B cell (primary cell): ENCODE results near the gene ZBED4. TPM values are rescaled to one million over a fixed set of nuclear protein-coding genes. Genes with fewer than 3 reads are reported as not detected.
A peak's percentile ranks its signal among the peaks of the same experiment; 100 is the strongest.

Experiments used
- ATAC-seq: fragments of 200-7000 bp; cut with Tn5 transposase; one replicate; pipeline ENCODE4 v1.10.0; 2021; ENCODE audit warnings: low read depth, mild to moderate bottlenecking, moderate number of reproducible peaks, moderate library complexity
- CTCF ChIA-PET: fragments of 350-600 bp; sonication (Branson Sonifier 250); formaldehyde crosslinking; loops from one replicate; lab custom pipeline; 2021; ENCODE audit warnings: antibody characterized with exemption, inconsistent platforms; lab: Charles Lee
- POLR2A ChIA-PET: fragments of 350-600 bp; sonication (Branson Sonifier 250); formaldehyde crosslinking; loops from one replicate; lab custom pipeline; 2021; ENCODE audit warnings: antibody characterized with exemption; lab: Charles Lee
- DNase-seq: peaks from one replicate; pipeline ENCODE4 v3.0.0; 2013
- H2AFZ ChIP-seq: 2 replicates; pipeline ENCODE4 v1.6.1; 2012; ENCODE audit warnings: mild to moderate bottlenecking, low read depth, low read length; ENCODE audit not compliant: insufficient read depth, poor library complexity, severe bottlenecking
- H3K27ac ChIP-seq, 2 donors: 1 replicate in 1 of 2; 2 replicates in 1 of 2; pipeline ENCODE4 v1.5.1; 2012 to 2013; ENCODE audit warnings: low read length in 2 of 2, mild to moderate bottlenecking in 2 of 2, moderate library complexity in 1 of 2
- H3K27me3 ChIP-seq, 4 experiments: fragments of 200-600 bp in 1 of 4; sonication (generic) in 1 of 4; replicated peaks in 1 of 4; 1 replicate in 2 of 4; 2 replicates in 2 of 4; pipeline versions ENCODE4 v1.6.1 to v1.7.0; 2013 to 2016; ENCODE audit warnings: low read length in 3 of 4, mild to moderate bottlenecking in 2 of 4, mixed read lengths in 1 of 4, moderate library complexity in 1 of 4; ENCODE audit not compliant: insufficient read depth in 4 of 4, control insufficient read depth in 3 of 4; ENCODE audit errors: control extremely low read depth in 1 of 4
- H3K36me3 ChIP-seq, 2 experiments: replicated peaks in 1 of 2; 1 replicate in 1 of 2; 2 replicates in 1 of 2; pipeline versions ENCODE4 v1.6.1 to v1.7.1; 2013; ENCODE audit warnings: low read length in 1 of 2; ENCODE audit not compliant: insufficient read depth in 2 of 2, control insufficient read depth in 1 of 2; ENCODE audit errors: control extremely low read depth in 1 of 2, extremely low read depth in 1 of 2
- H3K4me1 ChIP-seq, 2 donors: fragments of 200-600 bp in 1 of 2; sonication (generic) in 1 of 2; 1 replicate in 1 of 2; 2 replicates in 1 of 2; pipeline versions ENCODE4 v1.5.1 to v1.6.1; 2013 to 2017; ENCODE audit warnings: low read length in 2 of 2; ENCODE audit not compliant: control insufficient read depth in 2 of 2, insufficient read depth in 2 of 2
- H3K4me2 ChIP-seq: replicated peaks from 2 replicates; pipeline ENCODE3; 2012; ENCODE audit warnings: mild to moderate bottlenecking, low read depth, low read length; ENCODE audit not compliant: poor library complexity, severe bottlenecking
- H3K4me3 ChIP-seq, 5 experiments: fragments of 200-600 bp in 1 of 5; sonication (generic) in 1 of 5; 1 replicate in 3 of 5; 2 replicates in 2 of 5; pipeline versions ENCODE4 v1.5.1 to v1.7.0; 2011 to 2016; ENCODE audit warnings: low read length in 4 of 5, mild to moderate bottlenecking in 4 of 5, low read depth in 2 of 5, control low read depth in 1 of 5, moderate library complexity in 1 of 5; ENCODE audit not compliant: insufficient read depth in 1 of 5; ENCODE audit errors: control extremely low read depth in 1 of 5, extremely low read depth in 1 of 5
- H3K79me2 ChIP-seq: fragments of 200-600 bp; sonication (generic); one replicate; pipeline ENCODE4 v1.6.0; 2016; ENCODE audit warnings: low read length; ENCODE audit not compliant: control insufficient read depth, insufficient read depth
- H3K9ac ChIP-seq: fragments of 200-600 bp; sonication (generic); 2 replicates; pipeline ENCODE4 v1.6.1; 2017; ENCODE audit warnings: mild to moderate bottlenecking, low read length, moderate library complexity
- H3K9me3 ChIP-seq, 3 donors: one replicate each; pipeline versions ENCODE4 v1.6.1 to v1.7.1; 2013; ENCODE audit warnings: low read length in 2 of 3; ENCODE audit not compliant: control insufficient read depth in 2 of 3, insufficient read depth in 1 of 3; ENCODE audit errors: control extremely low read depth in 1 of 3
- H4K20me1 ChIP-seq: 2 replicates; pipeline ENCODE4 v1.6.0; 2012; ENCODE audit warnings: mild to moderate bottlenecking, low read length; ENCODE audit not compliant: insufficient read depth, control insufficient read depth, poor library complexity, severe bottlenecking
- H3K27ac Mint-ChIP-seq: one replicate; pipeline ENCODE4 v1.8.0; 2021; ENCODE audit warnings: mixed read lengths
- H3K27me3 Mint-ChIP-seq: one replicate; pipeline ENCODE4 v1.8.0; 2021; ENCODE audit warnings: mixed read lengths
- H3K4me1 Mint-ChIP-seq: one replicate; pipeline ENCODE4 v1.8.0; 2021; ENCODE audit warnings: mixed read lengths
- H3K4me3 Mint-ChIP-seq: one replicate; pipeline ENCODE4 v1.8.0; 2021; ENCODE audit warnings: mixed read lengths
- H3K9me3 Mint-ChIP-seq: one replicate; pipeline ENCODE4 v1.8.0; 2022; ENCODE audit warnings: mixed read lengths; ENCODE audit not compliant: insufficient read depth
- EZH2 ChIP-seq: IDR thresholded peaks from 2 replicates; pipeline ENCODE4 v1.6.1; 2012; ENCODE audit warnings: borderline replicate concordance, low read depth, mild to moderate bottlenecking, moderate library complexity, low read length; ENCODE audit not compliant: insufficient read depth, poor library complexity, severe bottlenecking
- WGBS: methylation state at CpG from one replicate; pipeline ENCODE4 v1.1.5; 2013; ENCODE audit warnings: missing lambda C conversion rate; ENCODE audit not compliant: insufficient coverage; 5-methylcytosine and 5-hydroxymethylcytosine counted together
- intact Hi-C: fragments of 100-400 bp; cut with micrococcal nuclease; formaldehyde crosslinking; loops from one replicate; pipeline ENCODE4 v1.10.0; 2022
- polyA plus RNA-seq: library from polyadenylated mRNA; depleted of rRNA; stranded (reverse); fragments of >200 nt; gene quantifications from 2 replicates; pipeline ENCODE4 v1.2.3, GENCODE V29; 2012
- total RNA-seq, 2 donors: library from RNA; stranded (reverse); fragments of 120-200 nt in 1 of 2; gene quantifications; 1 replicate in 1 of 2; 2 replicates in 1 of 2; pipeline versions ENCODE4 v1.2.3 to v1.2.4, GENCODE V29; 2013 to 2022
- TF ChIP-seq, protein P1 (sequence below): fragments of 200-600 bp; IDR thresholded peaks from one replicate; pipeline ENCODE4 v1.8.0; 2022; ENCODE audit warnings: antibody characterized with exemption, mild to moderate bottlenecking

Gene ZBED4
- total and polyA plus RNA-seq, 2 donors (not counting 1 experiment from before 2014, with no cell fraction given), result 5.9 to 14.6 TPM

DNA sequence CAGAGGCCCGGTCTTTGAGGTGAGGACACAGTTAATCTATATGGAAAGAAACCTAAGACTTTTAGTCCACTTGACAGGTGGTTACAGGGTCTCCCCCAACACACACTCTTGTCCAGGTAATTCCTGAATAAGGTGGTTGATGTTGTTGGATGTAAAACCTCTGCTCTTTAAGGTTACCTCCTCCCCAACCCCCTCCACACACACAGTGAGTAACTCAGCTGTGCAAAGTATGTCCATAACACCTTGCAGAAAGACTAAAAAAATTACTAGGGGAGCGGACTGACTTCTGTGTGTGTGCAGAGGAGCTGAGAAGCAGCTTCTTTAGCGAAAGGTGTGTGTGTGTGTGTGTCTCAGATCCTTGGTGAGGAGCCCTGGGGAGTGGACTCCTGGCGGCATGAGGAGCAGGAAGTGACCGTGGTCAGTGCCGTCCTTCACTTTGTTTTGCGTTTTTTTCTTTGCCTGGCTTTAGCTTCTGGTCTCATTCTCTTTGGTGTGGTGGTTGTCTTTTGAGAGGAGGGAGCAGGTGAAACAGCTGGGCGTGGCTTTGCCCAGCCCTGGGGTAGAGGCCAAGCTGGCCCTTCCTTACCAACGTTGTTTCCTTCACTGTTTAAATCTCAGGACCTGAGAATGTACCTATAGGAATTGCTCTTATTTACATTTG, 1.7 kb downstream of the ZBED4 start:
- H3K9ac ChIP-seq, result peak overlapping the region; percentile 74
- 69% methylated on average over 6 of the region's 9 CpGs for WGBS

DNA sequence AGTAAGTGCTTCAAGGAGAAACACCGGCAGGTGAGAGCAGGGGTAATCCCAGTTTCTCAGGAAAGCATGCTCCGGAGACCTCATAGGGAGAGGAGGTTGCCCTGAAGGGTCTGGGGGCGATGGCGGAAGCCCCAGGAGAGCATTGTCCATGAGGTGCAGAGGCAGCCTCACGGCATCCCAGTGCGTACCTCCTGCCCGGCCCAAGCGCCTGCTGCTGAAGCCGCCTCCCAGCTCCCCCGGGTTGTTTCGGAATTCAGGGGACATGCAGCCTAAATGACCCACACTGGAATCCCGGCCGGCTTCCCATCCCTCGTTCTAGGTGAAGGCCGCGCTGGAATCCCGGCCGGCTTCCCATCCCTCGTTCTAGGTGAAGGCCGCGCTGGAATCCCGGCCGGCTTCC, 2.7 kb downstream of the ZBED4 start:
- peaks cover 0 to 6% (median 0%) of the 10 kb centered on the region in 4 experiments for H3K27me3 ChIP-seq
- ChIA-PET CTCF (no interaction called here), POLR2A (interaction anchor here (0.5 kb wide), 1 partner anchor 290 kb away, joined by 4 read pairs; no protein-coding TSS in a partner anchor)
- intact Hi-C loops, result no loop called here
- H2AFZ ChIP-seq, result no peak overlapping the region
- Mint-ChIP-seq H3K4me1 (peaks cover 40% of the 10 kb centered on the region), H3K27ac (no peak overlapping the region), H3K9me3 (no peaks in the 10 kb centered on the region), H3K4me3 (no peak overlapping the region), H3K27me3 (peaks cover 4% of the 10 kb centered on the region)
- no peak for TF ChIP-seq EZH2
- TF ChIP-seq, protein P1, sequence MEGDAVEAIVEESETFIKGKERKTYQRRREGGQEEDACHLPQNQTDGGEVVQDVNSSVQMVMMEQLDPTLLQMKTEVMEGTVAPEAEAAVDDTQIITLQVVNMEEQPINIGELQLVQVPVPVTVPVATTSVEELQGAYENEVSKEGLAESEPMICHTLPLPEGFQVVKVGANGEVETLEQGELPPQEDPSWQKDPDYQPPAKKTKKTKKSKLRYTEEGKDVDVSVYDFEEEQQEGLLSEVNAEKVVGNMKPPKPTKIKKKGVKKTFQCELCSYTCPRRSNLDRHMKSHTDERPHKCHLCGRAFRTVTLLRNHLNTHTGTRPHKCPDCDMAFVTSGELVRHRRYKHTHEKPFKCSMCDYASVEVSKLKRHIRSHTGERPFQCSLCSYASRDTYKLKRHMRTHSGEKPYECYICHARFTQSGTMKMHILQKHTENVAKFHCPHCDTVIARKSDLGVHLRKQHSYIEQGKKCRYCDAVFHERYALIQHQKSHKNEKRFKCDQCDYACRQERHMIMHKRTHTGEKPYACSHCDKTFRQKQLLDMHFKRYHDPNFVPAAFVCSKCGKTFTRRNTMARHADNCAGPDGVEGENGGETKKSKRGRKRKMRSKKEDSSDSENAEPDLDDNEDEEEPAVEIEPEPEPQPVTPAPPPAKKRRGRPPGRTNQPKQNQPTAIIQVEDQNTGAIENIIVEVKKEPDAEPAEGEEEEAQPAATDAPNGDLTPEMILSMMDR, result no peak
- no peak overlapping the region for H3K9ac ChIP-seq
- WGBS, result 97% methylated on average over 11 of the region's 23 CpGs
- no peaks in the 10 kb centered on the region for H3K9me3 ChIP-seq
- DNase-seq, result no peak
- no peak overlapping the region for H3K4me2 ChIP-seq
- no peak overlapping the region for H3K4me3 ChIP-seq
- H3K36me3 ChIP-seq, result no peaks in the 10 kb centered on the region
- H3K79me2 ChIP-seq, result peaks cover 70% of the 10 kb centered on the region
- H4K20me1 ChIP-seq, result peaks cover 63% of the 10 kb centered on the region
- no peak overlapping the region for H3K27ac ChIP-seq
- peaks cover 13 to 26% of the 10 kb centered on the region in 2 donors for H3K4me1 ChIP-seq
- ATAC-seq, result no peak

More for the DNA sequence above, 1.7 kb downstream of the ZBED4 start:
- H3K27ac Mint-ChIP-seq, result peak overlapping the region; percentile 46
- CTCF ChIA-PET, result interaction anchor here (0.6 to 1.6 kb wide), 4 partner anchors 18 to 349 kb away, joined by 3 to 5 read pairs (median 4); no protein-coding TSS in a partner anchor
- POLR2A ChIA-PET, result interaction anchor here (0.6 kb wide), 1 partner anchor 23 kb away, joined by 4 read pairs; no protein-coding TSS in a partner anchor
- peak overlapping the region; percentile 90 for H3K4me2 ChIP-seq
- peaks cover 60% of the 10 kb centered on the region for H3K79me2 ChIP-seq
- intact Hi-C loops, result no loop called here
- no peak for ATAC-seq
- no peaks in the 10 kb centered on the region for H3K9me3 Mint-ChIP-seq
- peaks cover 0 to 8% (median 2%) of the 10 kb centered on the region in 4 experiments for H3K27me3 ChIP-seq
- H4K20me1 ChIP-seq, result peaks cover 54% of the 10 kb centered on the region
- no peak for DNase-seq
- H3K9me3 ChIP-seq, result peaks cover 0 to under 1% (median 0%) of the 10 kb centered on the region in 3 donors
- TF ChIP-seq EZH2, result no peak
- TF ChIP-seq, protein P1, result no peak
- peaks cover 12% of the 10 kb centered on the region for H3K27me3 Mint-ChIP-seq
- no peak overlapping the region for H3K27ac ChIP-seq
- no peak overlapping the region for H3K4me3 ChIP-seq
- no peak overlapping the region for H2AFZ ChIP-seq
- peak overlapping the region; percentile 76 for H3K4me3 Mint-ChIP-seq
- no peaks in the 10 kb centered on the region for H3K36me3 ChIP-seq
- peaks cover 42% of the 10 kb centered on the region for H3K4me1 Mint-ChIP-seq
- H3K4me1 ChIP-seq, result peaks cover 13 to 26% of the 10 kb centered on the region in 2 donors
